Neural cell (in vitro differentiated cells): Measurements from ENCODE around the gene CTSG.

ENCODE experiments used
- EP300 ChIP-seq: fragments of 450-650 bp; conservative IDR thresholded peaks from 2 replicates; pipeline ENCODE4 v1.6.1; 2014; ENCODE audit warnings: antibody characterized with exemption, mild to moderate bottlenecking, moderate library complexity; ENCODE audit not compliant: poor library complexity, severe bottlenecking
- EZH2 ChIP-seq: fragments of 200-600, 300-800 bp; shearing (Covaris generic), sonication (generic); IDR thresholded peaks from 2 replicates; pipeline ENCODE4 v1.6.1; 2014; ENCODE audit warnings: antibody characterized with exemption, low read length, borderline replicate concordance, mild to moderate bottlenecking; ENCODE audit not compliant: insufficient read depth, poor library complexity, severe bottlenecking
- MXI1 ChIP-seq: fragments of 450-650 bp; conservative IDR thresholded peaks from 2 replicates; pipeline ENCODE4 v1.6.1; 2014; ENCODE audit warnings: antibody characterized with exemption, mild to moderate bottlenecking; ENCODE audit not compliant: poor library complexity, severe bottlenecking
- POLR2AphosphoS5 ChIP-seq: IDR thresholded peaks from 2 replicates; pipeline ENCODE4 v1.6.1; 2012
- SMC3 ChIP-seq: fragments of 450-650 bp; conservative IDR thresholded peaks from 2 replicates; pipeline ENCODE4 v1.6.1; 2014; ENCODE audit warnings: antibody characterized with exemption, mild to moderate bottlenecking, moderate library complexity; ENCODE audit not compliant: poor library complexity
- TAF1 ChIP-seq: IDR thresholded peaks from 2 replicates; pipeline ENCODE4 v1.6.1; 2012; ENCODE audit warnings: low read depth
- TF ChIP-seq, protein P1 (sequence below): fragments of 450-650 bp; IDR thresholded peaks from 2 replicates; pipeline ENCODE4 v1.5.1; 2014; ENCODE audit warnings: antibody characterized with exemption, mild to moderate bottlenecking, moderate library complexity; ENCODE audit not compliant: poor library complexity, severe bottlenecking
- TF ChIP-seq, protein P2 (sequence below): IDR thresholded peaks from 2 replicates; pipeline ENCODE4 v1.6.1; 2012; ENCODE audit warnings: borderline replicate concordance

DNA sequence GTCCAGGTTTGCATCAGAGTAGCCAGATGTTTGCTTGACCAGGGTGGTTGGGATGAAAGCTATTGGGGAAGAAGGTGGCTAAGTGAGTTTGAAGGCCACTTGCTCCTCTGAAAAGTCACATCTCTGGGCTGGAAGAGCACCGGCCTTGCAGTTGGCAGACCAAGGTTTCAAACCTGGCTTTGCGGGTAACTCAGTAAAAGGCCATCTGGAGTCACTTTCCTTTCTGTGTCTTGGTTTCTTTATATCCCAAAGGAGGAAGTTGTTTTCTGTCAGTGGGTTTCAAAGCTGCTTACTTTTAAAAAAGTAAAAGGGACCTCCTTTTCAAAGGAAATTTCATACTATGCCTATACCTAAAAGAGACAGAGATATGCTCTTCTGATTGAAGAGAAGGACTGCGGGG lies 41.8 kb downstream of the CTSG start:
- TF ChIP-seq, protein P1, sequence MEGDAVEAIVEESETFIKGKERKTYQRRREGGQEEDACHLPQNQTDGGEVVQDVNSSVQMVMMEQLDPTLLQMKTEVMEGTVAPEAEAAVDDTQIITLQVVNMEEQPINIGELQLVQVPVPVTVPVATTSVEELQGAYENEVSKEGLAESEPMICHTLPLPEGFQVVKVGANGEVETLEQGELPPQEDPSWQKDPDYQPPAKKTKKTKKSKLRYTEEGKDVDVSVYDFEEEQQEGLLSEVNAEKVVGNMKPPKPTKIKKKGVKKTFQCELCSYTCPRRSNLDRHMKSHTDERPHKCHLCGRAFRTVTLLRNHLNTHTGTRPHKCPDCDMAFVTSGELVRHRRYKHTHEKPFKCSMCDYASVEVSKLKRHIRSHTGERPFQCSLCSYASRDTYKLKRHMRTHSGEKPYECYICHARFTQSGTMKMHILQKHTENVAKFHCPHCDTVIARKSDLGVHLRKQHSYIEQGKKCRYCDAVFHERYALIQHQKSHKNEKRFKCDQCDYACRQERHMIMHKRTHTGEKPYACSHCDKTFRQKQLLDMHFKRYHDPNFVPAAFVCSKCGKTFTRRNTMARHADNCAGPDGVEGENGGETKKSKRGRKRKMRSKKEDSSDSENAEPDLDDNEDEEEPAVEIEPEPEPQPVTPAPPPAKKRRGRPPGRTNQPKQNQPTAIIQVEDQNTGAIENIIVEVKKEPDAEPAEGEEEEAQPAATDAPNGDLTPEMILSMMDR = no peak
- no peak for TF ChIP-seq POLR2AphosphoS5
- TF ChIP-seq TAF1 = no peak
- no peak for TF ChIP-seq EP300
- TF ChIP-seq EZH2 = no peak
- no peak for TF ChIP-seq MXI1
- TF ChIP-seq, protein P2, sequence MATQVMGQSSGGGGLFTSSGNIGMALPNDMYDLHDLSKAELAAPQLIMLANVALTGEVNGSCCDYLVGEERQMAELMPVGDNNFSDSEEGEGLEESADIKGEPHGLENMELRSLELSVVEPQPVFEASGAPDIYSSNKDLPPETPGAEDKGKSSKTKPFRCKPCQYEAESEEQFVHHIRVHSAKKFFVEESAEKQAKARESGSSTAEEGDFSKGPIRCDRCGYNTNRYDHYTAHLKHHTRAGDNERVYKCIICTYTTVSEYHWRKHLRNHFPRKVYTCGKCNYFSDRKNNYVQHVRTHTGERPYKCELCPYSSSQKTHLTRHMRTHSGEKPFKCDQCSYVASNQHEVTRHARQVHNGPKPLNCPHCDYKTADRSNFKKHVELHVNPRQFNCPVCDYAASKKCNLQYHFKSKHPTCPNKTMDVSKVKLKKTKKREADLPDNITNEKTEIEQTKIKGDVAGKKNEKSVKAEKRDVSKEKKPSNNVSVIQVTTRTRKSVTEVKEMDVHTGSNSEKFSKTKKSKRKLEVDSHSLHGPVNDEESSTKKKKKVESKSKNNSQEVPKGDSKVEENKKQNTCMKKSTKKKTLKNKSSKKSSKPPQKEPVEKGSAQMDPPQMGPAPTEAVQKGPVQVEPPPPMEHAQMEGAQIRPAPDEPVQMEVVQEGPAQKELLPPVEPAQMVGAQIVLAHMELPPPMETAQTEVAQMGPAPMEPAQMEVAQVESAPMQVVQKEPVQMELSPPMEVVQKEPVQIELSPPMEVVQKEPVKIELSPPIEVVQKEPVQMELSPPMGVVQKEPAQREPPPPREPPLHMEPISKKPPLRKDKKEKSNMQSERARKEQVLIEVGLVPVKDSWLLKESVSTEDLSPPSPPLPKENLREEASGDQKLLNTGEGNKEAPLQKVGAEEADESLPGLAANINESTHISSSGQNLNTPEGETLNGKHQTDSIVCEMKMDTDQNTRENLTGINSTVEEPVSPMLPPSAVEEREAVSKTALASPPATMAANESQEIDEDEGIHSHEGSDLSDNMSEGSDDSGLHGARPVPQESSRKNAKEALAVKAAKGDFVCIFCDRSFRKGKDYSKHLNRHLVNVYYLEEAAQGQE = no peak
- no peak for TF ChIP-seq SMC3
